GF-D8 (cell line): Measurements from ENCODE around the gene IMMP2L.

Source experiments
- DNase-seq: peaks from one replicate; lab custom pipeline; 2025; lab: John Stamatoyannopoulos, UW

The IMMP2L gene

GRCh38 chr7:111098926-111099250 is 463.4 kb downstream of the IMMP2L start:
- no peak for DNase-seq

- DNase-seq = no peak
Measured at GRCh38 chr7:111098011-111098925, 464.0 kb downstream of the IMMP2L start.

GRCh38 chr7:111096997-111097396 is 465.3 kb downstream of the IMMP2L start:
- DNase-seq = no peak

DNA sequence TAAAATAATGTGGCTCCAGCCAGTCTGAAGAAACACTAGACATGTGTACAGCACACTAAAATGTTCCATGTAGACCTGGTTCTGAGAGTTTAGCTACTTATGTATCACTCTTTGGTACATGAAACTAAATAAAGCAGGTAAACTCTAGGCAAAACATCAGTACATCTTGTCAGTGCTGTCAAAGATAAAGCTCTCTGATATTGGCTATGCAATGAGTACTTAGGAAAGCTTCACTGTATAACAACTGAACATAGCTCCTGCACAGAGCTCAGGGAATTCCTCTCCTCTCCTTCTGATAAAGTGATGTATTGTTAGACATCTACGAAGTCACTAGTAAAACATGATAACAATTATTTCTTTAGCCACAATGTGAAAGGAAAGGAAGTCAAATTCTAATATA is 467.9 kb downstream of the IMMP2L start:
- no peak for DNase-seq

- no peak for DNase-seq
Measured at GRCh38 chr7:111093496-111093895, 468.8 kb downstream of the IMMP2L start.

DNA sequence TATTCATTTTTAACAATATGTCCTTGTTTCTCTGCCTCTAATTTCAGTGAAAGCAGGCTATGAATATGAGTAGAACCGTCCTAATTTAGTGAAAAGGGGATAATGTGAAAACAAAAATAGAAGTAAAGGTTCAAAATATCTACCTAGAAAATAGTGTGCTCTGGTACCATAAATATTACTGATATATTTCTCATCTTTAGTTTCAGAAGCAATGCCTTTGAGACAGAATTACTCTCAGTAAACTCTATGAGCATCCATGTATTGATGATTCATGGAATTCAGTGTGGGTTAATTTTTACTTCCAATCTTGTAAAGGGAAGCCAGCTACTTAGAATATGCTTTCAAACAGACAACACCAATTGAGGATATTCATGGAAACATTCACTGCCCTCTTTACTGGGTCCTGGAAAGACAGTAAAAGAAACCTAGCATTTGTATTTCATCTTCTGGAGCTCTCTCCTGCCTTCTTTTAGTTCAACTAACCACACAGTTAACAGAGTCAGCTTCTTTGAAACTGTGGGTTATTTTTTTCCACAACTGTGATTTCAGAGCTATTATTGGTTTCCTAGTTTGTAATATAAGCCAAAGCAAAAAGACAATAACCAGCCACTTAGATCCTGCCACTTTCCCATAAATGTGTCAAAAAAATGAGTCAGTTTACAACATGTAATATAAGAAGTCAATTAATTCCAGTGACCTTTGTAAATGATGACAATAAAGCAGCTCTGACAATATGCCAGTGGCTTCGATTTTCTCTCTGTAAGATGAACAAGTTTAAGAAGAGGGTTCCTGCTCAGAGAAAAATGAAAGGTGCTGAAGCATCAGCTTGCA is 469.7 kb downstream of the IMMP2L start:
- no peak for DNase-seq

DNA sequence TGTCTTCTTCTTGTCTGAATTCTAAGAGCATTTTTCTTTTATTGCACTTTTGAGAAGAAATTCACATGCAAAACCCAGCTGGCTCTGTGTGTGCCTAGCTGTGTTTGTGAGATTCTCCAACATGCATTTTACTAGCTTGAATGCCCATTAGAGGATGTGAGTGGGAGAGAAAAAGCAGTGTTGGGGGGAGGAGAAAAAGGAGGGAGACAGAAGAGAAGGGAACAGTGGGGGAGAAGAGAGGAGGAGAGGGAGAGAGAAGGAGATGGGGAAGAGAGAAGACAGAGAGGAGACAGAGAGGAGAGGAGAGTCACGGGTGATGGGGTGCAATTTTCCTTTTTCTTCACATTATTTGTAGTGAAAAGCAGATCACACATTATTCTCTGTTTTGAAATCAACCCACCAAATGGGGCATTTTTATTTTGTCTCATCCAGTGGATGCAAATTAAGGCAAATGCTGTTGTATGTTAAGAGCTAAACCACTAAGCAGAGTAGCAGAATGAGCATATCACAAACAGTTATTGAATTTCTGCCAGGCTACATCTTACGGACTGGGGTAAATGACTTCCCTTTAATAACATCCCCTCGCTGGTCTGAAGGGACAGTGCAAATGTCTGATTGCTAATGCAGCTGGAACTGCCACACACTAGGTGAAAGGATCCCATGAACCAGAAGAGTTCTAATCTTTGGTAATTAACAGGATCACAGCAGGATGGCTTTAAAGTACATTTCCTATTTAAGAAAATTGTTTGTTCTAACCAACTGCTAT is 470.5 kb downstream of the IMMP2L start:
- no peak for DNase-seq

DNA sequence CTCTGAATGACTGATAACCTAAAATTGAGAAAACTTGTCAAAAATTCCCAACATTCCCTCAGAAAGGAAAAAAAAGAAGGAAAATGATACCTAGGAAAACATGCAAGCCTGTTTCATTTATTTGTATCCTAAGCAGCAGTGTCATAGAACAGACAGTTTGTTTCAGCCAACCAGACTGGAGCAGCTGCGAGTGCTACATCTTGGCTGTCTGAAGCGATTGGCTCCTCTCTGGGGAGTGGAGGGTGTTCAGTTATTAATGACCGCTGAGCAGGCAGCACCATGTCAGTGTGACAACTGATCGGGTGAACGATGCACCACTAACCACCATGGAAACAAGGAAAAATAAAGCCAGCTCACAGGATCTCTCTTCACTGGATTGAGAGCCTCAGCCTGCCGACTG is 471.4 kb downstream of the IMMP2L start, which contains the start of gene LRRN3:
LRRN3 (plus strand) TSS at position 282 of the 400 bp plus-strand sequence. CDS start 31,646 bp downstream, outside the sequence.
- no peak for DNase-seq

GRCh38 chr7:111089822-111090426 is 472.4 kb downstream of the IMMP2L start:
- DNase-seq = no peak

DNA sequence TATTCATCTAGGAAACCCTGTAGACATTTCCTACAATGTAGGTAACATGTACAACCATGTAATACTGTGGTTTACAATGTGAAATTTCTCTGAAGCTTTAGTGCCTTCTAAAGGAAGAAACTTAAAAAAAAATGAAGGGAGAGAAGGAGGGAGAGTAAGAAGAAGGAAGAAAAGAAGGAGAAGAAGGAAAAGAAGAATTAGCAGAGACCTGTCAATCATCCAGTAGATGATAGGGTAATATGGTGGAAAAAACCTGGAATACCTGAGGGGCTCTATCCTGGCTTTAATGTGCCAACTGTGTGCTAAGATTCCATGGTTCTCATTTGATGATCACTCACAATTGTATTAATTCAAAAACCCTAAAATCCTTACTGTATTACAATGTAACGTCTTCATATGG is 474.0 kb downstream of the IMMP2L start:
- no peak for DNase-seq

DNA sequence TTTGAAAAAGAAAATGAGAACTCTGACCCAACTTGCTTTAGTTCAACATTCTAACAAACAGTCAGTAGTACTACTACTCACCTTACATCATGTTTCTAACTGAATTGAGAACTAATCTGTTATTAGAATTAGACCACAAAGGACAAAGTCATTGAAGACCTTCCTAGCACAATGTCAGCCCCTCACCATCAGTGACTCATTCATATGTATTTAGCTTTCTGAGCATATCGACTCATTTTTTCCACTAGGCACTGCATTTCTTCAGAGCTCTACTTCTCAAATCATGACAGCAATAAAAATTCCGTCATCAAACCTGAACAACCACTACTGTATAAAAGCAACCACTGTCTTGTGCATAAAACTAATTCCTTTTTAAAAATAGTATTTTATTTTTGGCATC is 475.8 kb downstream of the IMMP2L start:
- DNase-seq = no peak

DNA sequence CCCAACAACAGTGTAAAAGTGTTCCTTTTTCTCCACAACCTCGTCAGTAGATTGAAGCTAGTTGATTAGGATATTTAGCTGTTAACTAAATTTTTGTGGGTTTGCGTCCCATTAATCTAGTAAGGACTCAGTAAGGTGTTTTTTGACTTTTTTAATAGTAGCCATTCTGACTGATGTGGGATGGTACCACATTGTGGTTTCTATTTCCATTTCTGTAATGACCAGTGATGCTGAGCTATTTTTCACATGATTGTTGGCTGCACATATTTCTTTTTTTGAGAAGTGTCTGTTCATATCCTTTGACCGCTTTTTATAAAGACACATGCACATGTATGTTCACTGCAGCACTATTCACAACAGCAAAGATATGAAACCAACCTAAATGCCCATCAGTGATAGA is 476.9 kb downstream of the IMMP2L start:
- no peak for DNase-seq

DNA sequence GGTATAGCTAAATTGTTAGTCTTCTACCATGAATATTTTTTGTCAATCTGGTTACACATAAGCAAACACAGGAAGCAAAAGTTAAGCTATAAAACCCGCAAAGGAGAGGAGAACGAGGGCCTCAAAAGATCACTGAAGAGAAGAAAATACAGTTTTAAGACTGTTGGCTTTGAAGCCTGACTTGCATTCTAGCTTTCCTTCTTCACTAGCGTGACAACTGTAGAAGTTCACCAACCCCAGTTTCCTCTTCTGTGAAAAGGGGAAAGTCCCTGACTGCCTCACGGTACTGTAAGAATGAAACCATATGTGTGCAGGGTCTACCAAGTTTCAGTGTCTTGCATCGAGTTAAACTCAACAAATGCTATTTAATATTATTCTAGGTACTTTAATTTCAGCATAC is 478.9 kb downstream of the IMMP2L start:
- peak; percentile 45 for DNase-seq

- no peak for DNase-seq
Measured at GRCh38 chr7:111082351-111082750, 479.9 kb downstream of the IMMP2L start.

DNA sequence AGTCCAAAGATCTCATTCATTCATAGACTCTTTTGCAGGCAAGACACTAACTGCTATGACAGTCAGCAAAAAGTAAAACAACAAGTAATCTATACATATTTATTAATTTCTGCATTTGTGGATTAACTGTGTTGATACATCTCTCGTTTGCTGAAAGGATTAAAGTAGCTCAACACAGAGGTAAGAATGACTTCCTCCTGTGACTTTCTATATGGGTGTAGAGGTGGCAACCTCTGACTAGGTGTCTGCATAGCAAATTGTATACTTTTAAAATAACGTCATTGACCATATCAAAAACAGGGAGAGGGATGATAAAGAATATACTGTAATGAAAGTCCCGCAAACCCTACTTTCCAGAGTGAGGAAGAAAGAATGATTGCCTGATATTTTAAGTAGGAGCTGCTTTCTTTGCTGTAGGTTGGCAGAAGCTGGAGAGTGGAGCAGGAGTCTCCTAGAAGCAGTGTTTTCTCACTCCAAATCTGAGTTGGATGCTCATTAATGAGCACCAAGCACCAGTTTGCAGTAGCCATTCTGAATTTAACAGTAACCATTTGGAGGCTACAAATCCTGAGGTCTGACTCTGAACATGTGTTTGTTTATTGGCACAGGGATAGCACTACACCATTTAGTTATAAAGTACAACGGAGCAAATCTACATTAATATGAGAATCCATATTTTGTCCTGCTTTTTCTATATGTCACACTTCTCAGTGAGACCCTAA is 480.6 kb downstream of the IMMP2L start:
- no peak for DNase-seq

GRCh38 chr7:111080495-111081105 is 481.7 kb downstream of the IMMP2L start:
- DNase-seq = no peak

GRCh38 chr7:111077001-111077400 is 485.3 kb downstream of the IMMP2L start:
- DNase-seq = no peak

DNA sequence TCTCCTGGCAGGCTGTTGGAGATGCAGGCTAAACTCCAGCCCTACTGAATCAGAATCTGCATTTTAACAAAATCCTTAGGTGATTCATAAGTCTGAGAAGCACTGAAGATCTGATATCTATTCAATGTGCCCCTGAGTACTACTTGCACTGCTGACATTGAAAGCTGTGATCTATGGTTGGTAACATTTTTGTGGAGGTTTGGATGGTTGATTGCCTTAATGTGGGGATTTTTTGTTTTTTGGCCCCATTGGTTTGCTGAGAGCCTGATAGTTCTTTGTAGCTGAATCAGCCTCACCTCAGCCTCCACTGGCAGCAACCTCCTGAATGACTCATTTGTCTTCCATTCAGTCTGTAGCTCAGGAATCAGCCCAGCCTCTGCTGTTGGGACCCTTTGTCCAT is 486.1 kb downstream of the IMMP2L start:
- no peak for DNase-seq

GRCh38 chr7:111075498-111075897 is 486.8 kb downstream of the IMMP2L start:
- no peak for DNase-seq

DNA sequence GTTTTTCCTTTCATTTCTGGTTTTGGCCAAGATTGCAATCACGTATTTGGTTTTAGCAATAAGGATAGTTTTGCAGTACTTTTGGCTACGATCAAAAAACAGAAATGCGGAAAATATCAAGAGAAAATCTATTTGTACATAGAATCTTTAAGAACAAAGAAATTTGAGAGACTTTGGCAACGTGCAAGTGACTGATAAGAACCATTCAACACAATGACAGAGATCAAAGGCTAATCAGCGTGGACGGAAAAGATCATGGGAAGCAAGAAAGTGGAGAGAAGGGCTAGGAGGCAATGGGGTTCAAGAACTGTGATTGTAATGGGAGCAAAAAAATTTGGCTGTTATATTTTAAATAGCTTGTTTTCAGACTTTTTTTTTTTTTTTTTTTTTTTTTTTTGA is 487.5 kb downstream of the IMMP2L start:
- DNase-seq = no peak
